Fibroblast of lung (primary cell): ENCODE measurements around the gene SETDB2. TPM values are rescaled to one million over a fixed set of nuclear protein-coding genes. Genes with fewer than 3 reads are reported as not detected.

Experiments
- DNase-seq, 2 donors: peaks; one replicate each; pipeline versions ENCODE4 v3.0.0 to v3.0.0-alpha.2; 2010; ENCODE audit warnings: low read depth in 2 of 2
- H2AFZ ChIP-seq: 2 replicates; pipeline ENCODE4 v1.5.1; 2012; ENCODE audit warnings: low read length, control low read depth, inconsistent platforms
- H3K27ac ChIP-seq: 2 replicates; pipeline ENCODE4 v1.5.1; 2011; ENCODE audit warnings: low read length, control low read depth; ENCODE audit not compliant: insufficient read depth
- H3K27me3 ChIP-seq: 2 replicates; pipeline ENCODE4 v1.5.1; 2011; ENCODE audit warnings: mild to moderate bottlenecking, low read length; ENCODE audit not compliant: control insufficient read depth, insufficient read depth
- H3K36me3 ChIP-seq: 2 replicates; pipeline ENCODE4 v1.5.1; 2011; ENCODE audit warnings: low read length; ENCODE audit not compliant: control insufficient read depth, insufficient read depth
- H3K4me1 ChIP-seq: 2 replicates; pipeline ENCODE4 v1.5.1; 2011; ENCODE audit warnings: low read length; ENCODE audit not compliant: control insufficient read depth, insufficient read depth; ENCODE audit errors: extremely low read depth
- H3K4me2 ChIP-seq: 2 replicates; pipeline ENCODE4 v1.5.1; 2011; ENCODE audit warnings: low read length, control low read depth; ENCODE audit not compliant: insufficient read depth; ENCODE audit errors: extremely low read depth
- H3K4me3 ChIP-seq, 4 experiments: fragments of 200-600 bp in 1 of 4; sonication (generic) in 1 of 4; replicated peaks in 1 of 4; 2 replicates each; pipeline ENCODE4 v1.5.1; 2011 to 2016; ENCODE audit warnings: low read length in 4 of 4, low read depth in 3 of 4, mild to moderate bottlenecking in 3 of 4, control low read depth in 2 of 4, inconsistent platforms in 1 of 4, mixed read lengths in 1 of 4; ENCODE audit not compliant: insufficient read depth in 1 of 4; ENCODE audit errors: control extremely low read depth in 1 of 4
- H3K79me2 ChIP-seq: 2 replicates; pipeline ENCODE4 v1.5.1; 2012; ENCODE audit warnings: mild to moderate bottlenecking, low read length, inconsistent platforms; ENCODE audit not compliant: control insufficient read depth, insufficient read depth
- H3K9ac ChIP-seq: 2 replicates; pipeline ENCODE4 v1.5.1; 2011; ENCODE audit warnings: mild to moderate bottlenecking, low read length, control low read depth; ENCODE audit not compliant: insufficient read depth
- H3K9me3 ChIP-seq: 2 replicates; pipeline ENCODE4 v1.5.1; 2012; ENCODE audit warnings: low read depth, low read length; ENCODE audit not compliant: control insufficient read depth, insufficient read depth
- H4K20me1 ChIP-seq: 2 replicates; pipeline ENCODE4 v1.5.1; 2011; ENCODE audit warnings: low read length; ENCODE audit not compliant: control insufficient read depth, insufficient read depth; ENCODE audit errors: extremely low read depth
- EZH2 ChIP-seq: IDR thresholded peaks from 2 replicates; pipeline ENCODE4 v1.5.1; 2012; ENCODE audit warnings: low read length, control low read depth, mild to moderate bottlenecking; ENCODE audit errors: missing control alignments
- polyA plus RNA-seq, 2 donors: library from polyadenylated mRNA; depleted of rRNA in 1 of 2; stranded (reverse) in 1 of 2; unstranded in 1 of 2; fragments of >200 nt; gene quantifications; 2 replicates each; pipeline ENCODE4 v1.2.1, GENCODE V29; 2011 to 2012; ENCODE audit warnings: missing spikeins in 1 of 2
- total RNA-seq: library from RNA; depleted of rRNA; stranded (reverse); fragments of >200 nt; gene quantifications from 2 replicates; pipeline ENCODE4 v1.2.1, GENCODE V29; 2014
- TF ChIP-seq, protein P1 (sequence below), 2 donors: IDR thresholded peaks in 1 of 2; conservative IDR thresholded peaks in 1 of 2; 1 replicate in 1 of 2; 2 replicates in 1 of 2; pipeline ENCODE4 v1.5.1; 2011 to 2012; ENCODE audit warnings: low read length in 2 of 2, control low read depth in 1 of 2, inconsistent platforms in 1 of 2, low read depth in 1 of 2, mild to moderate bottlenecking in 1 of 2

The SETDB2 gene
- total and polyA plus RNA-seq, 2 donors (not counting 1 experiment from before 2014, with no cell fraction given): 10.4 to 13.7 TPM

DNA sequence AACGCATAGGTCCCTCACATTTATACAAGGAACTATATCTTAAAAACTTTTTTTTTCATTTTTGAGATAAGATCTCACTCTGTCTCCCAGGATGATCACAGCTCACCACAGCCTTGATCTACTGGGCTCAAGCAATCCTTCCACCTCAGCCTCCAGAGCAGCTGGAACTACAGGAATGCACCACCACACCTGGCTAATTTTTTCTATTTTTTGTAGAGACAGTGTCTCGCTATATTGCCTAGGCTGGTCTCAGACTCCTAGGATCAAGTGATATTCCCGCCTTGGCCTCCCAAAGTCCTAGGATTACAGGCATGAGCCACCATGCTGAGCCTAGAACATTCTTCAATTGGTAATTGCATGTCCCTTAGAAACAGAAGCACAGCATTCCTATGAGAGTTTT, 99.6 kb downstream of the SETDB2 start:
- no peak overlapping the region for H3K27ac ChIP-seq
- H4K20me1 ChIP-seq: no peaks in the 10 kb centered on the region
- H3K9me3 ChIP-seq: no peaks in the 10 kb centered on the region
- peaks cover 5% of the 10 kb centered on the region for H3K36me3 ChIP-seq
- H3K4me1 ChIP-seq: no peaks in the 10 kb centered on the region
- H3K27me3 ChIP-seq: no peaks in the 10 kb centered on the region
- H3K4me3 ChIP-seq: no peak overlapping the region
- no peak overlapping the region for H3K4me2 ChIP-seq
- DNase-seq: no peak
- H3K9ac ChIP-seq: no peak overlapping the region
- H2AFZ ChIP-seq: no peak overlapping the region
- no peaks in the 10 kb centered on the region for H3K79me2 ChIP-seq
- TF ChIP-seq, protein P1, sequence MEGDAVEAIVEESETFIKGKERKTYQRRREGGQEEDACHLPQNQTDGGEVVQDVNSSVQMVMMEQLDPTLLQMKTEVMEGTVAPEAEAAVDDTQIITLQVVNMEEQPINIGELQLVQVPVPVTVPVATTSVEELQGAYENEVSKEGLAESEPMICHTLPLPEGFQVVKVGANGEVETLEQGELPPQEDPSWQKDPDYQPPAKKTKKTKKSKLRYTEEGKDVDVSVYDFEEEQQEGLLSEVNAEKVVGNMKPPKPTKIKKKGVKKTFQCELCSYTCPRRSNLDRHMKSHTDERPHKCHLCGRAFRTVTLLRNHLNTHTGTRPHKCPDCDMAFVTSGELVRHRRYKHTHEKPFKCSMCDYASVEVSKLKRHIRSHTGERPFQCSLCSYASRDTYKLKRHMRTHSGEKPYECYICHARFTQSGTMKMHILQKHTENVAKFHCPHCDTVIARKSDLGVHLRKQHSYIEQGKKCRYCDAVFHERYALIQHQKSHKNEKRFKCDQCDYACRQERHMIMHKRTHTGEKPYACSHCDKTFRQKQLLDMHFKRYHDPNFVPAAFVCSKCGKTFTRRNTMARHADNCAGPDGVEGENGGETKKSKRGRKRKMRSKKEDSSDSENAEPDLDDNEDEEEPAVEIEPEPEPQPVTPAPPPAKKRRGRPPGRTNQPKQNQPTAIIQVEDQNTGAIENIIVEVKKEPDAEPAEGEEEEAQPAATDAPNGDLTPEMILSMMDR (conservative IDR thresholded peaks at IDR 0.05 in 1 of 2, IDR thresholded peaks at IDR 0.05 in 1 of 2; ENCODE audit: low read depth in 1 of 2, low read length in 2 of 2): no peak
- TF ChIP-seq EZH2: no peak

Other genes with a start within 250 kb of the SETDB2 start
- gene MLNR, start 223.9 kb upstream of the SETDB2 start, total RNA-seq: not detected in 2 replicates
- gene MLNR, start 223.9 kb upstream of the SETDB2 start, polyA plus RNA-seq: not detected in 2 replicates
- gene CDADC1, start 196.3 kb upstream of the SETDB2 start, total RNA-seq: 6.1 and 6.7 TPM in 2 replicates
- gene CDADC1, start 196.3 kb upstream of the SETDB2 start, polyA plus RNA-seq: 4.1 and 6.6 TPM in 2 replicates
- gene CAB39L, start 210 bp upstream of the SETDB2 start, total RNA-seq: 9.4 and 11.3 TPM in 2 replicates
- 11.8 and 13.0 TPM in 2 replicates for gene CAB39L, start 210 bp upstream of the SETDB2 start, polyA plus RNA-seq
- 18.5 and 26.8 TPM in 2 replicates for gene PHF11, start 51.7 kb downstream of the SETDB2 start, total RNA-seq
- 32.8 and 46.8 TPM in 2 replicates for gene PHF11, start 51.7 kb downstream of the SETDB2 start, polyA plus RNA-seq
- gene RCBTB1, start 141.3 kb downstream of the SETDB2 start, total RNA-seq: 29.8 and 42.6 TPM in 2 replicates
- gene RCBTB1, start 141.3 kb downstream of the SETDB2 start, polyA plus RNA-seq: 22.7 and 22.8 TPM in 2 replicates
- gene ARL11, start 184.2 kb downstream of the SETDB2 start, total RNA-seq: under 0.01 TPM in 1 of 2 replicates, not detected in the other
- gene ARL11, start 184.2 kb downstream of the SETDB2 start, polyA plus RNA-seq: not detected in 2 replicates
- 90.3 and 93.7 TPM in 2 replicates for gene EBPL, start 247.2 kb downstream of the SETDB2 start, total RNA-seq
- gene EBPL, start 247.2 kb downstream of the SETDB2 start, polyA plus RNA-seq: 69.4 and 78.2 TPM in 2 replicates